GM18519 (cell line): ENCODE data around the gene ISCA2.
"Not testable (repeated sequence)": the region's sequence is repeated elsewhere in the genome, so short reads cannot be mapped to it uniquely, and the experiment has no call there.

Experiments used
- ATAC-seq: cut with Tn5 transposase; IDR thresholded peaks from one replicate; pipeline ENCODE4 v1.9.1; 2021; ENCODE audit warnings: mild to moderate bottlenecking, moderate library complexity; ENCODE audit not compliant: unreplicated experiment, low FRiP score

The ISCA2 gene

DNA sequence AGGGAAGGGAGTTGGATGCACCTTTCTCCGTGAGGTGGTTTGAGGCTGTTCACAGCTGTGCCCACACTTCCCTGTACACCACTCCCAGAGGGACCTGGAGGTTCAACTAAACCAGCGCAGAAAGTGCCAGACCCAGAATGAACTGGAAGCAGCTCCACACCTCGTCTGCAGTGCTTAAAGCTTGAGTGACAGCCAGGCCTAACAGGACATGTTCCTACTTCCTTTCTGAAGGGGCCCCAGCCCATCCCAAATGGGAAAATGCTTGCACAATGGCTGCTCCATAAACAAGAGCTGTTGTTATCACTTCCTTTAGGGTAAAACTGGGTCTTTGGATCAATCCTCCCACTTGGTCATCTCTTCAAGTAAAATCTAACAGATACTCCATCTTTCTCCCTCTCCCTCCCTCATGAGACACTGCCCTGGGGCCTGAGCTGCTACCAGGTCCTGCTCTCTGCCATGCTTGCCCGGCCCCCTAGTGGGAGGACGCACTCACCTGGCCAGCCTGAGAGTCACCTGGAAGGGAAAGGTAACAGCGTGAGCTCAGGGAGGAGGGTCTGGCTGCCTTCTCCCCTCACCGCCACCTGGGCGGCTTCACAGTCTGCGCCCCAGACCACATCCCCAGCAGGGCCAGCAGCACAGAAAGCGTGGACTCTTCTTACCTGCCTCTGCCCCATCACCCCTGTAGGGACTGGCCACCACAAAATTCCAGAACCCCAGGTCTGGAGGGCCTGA, 33.5 kb downstream of the ISCA2 start:
- no peak for ATAC-seq

- ATAC-seq = no peak
Measured at GRCh38 chr14:74527736-74528280, 34.2 kb downstream of the ISCA2 start.

GRCh38 chr14:74528406-74528805, 34.8 kb downstream of the ISCA2 start:
- no peak for ATAC-seq

DNA sequence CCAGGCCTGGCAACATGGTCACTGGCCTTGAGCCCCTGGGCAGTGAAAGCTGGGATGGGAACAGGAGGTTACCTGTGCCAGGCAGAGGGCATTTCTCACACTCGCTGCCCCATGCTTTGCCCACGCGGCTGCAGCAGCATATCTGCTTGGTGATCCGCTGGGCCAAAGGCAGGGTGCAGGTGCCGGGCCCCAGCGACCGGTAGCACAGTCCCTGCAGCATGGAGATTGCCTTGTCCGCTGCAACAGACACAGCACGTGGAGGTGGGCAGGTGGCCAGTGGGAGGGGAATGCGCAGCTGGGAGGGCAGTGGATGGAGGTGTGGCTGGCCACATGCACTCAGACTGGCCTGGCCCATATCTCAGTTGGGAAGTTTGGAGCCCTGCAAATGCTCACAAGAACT, 35.3 kb downstream of the ISCA2 start:
- no peak for ATAC-seq

DNA sequence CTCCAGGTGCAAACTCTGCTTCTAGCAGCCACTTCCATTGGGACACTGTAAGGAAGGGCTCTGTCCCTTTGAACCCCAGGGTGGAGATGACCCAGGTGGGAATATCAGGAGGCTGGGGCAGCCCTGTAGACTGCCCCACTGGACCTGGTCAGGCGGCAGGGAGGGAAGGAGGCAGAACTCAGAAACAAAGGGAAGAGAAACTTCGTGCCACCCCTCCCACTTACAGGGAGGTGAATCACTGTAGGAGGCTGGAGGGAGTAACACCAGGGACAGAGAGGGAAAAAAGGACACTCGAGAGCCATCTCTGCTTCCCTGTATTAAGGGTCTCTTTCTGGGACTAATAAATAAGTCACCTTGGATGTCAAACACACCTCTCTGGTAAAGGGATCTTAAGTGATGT, 37.4 kb downstream of the ISCA2 start:
- no peak for ATAC-seq

- no peak for ATAC-seq
Measured at GRCh38 chr14:74531467-74531866, 37.9 kb downstream of the ISCA2 start.

DNA sequence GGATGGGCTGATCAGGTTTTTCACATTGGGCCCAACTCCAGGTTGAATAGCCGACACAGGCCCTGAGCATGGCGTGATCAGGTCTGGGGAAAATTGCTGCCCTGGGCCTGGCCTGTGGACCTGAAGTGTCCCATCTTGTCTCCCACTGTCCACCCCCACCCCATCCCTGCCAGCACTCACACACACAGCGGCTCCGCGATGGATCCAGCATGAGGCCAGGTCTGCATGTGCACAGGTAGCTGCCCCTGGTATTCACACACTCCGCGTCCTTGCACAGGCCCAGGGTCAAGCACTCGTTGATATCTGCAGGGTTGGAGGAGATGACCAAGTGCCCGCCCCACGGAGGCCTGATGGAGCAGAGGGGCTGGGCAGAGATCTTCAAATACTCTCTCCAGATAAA, 38.7 kb downstream of the ISCA2 start:
- ATAC-seq = no peak

GRCh38 chr14:74533576-74533975, 40.0 kb downstream of the ISCA2 start:
- no peak for ATAC-seq

- no peak for ATAC-seq
Measured at GRCh38 chr14:74535756-74536325, 42.3 kb downstream of the ISCA2 start.

GRCh38 chr14:74536336-74536735, 42.8 kb downstream of the ISCA2 start:
- not testable (repeated sequence) for ATAC-seq

DNA sequence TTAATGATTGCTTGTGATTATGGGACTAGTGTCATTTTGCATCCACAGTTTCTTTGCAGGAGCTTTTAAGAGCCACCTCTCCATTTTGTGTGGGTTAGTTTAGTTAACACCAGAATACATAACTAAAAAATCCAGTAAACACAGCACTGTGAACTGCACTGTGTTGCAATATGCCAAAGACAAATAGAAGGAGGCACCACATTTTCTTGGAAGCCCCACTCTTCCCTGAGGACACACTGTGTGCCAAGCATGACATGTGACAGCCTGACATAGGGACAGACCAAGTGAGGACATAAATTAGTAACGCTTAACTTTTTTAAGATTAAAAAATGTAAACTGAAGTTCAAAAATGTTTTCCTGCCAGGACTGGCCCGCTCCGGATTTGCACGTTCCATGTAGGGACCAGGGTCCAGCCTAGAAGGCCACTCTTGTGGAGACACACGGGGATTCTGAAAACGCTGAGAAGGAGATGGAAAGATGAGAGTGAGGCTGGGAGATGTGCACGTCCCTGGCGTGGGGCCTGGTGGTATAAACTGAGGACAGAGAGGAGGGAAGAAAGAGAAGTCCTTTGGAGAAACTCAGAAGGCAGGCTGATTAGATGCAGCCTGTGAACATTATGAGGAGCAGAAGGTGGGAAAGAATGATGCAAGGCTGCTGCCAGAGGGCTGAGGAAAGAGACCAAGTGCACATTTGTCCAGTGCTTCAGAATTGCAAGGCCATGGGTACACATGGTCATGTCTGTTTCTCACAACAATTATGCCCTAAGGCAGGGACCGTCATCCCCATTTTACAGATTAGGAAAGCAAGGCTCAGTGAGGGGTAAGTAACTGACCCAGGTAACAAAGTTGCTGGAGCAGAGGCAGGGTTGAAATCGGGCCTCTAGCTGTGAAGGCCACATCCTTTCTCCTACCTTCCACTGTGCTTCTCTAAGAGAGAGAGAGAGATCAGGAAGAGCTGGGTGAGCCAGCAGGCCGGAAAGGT, 45.1 kb downstream of the ISCA2 start:
- no peak for ATAC-seq

DNA sequence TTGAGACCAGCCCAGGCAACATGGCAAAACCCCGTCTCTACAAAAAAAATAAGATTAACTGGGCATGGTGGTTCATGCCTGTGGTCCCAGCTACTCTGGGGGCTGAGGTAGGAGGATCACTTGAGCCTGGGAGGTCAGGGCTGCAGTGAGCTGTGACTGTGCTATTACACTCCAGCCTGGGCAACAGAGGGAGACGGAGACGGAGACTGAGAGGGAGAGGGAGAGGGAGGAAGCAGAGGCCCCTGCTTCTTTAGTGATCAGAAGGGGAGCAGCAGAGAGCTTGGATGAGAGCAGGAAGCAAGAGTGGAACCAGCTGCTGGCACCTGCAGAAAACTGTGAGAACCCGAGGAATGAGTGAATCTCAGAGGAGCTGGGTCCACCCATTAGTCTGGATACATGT, 45.9 kb downstream of the ISCA2 start:
- ATAC-seq = no peak

DNA sequence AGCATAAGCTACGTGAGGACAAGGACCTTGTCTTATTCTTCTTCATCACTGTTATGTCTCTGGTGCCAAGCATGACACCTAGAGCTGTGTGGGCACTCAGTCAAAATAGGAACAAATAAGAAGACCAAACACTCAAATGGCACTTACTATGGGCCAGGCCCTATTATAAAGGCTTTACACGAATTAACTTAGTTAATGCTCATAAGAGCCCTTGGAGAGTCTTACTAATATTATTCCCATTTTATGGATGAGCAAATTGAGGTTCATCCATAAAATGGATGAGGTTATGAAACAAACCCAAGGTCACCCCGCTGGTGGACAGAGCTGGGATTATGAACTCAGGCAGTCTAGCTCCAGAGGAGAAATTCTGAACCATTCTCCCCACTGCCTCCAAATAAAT, 47.7 kb downstream of the ISCA2 start:
- no peak for ATAC-seq

DNA sequence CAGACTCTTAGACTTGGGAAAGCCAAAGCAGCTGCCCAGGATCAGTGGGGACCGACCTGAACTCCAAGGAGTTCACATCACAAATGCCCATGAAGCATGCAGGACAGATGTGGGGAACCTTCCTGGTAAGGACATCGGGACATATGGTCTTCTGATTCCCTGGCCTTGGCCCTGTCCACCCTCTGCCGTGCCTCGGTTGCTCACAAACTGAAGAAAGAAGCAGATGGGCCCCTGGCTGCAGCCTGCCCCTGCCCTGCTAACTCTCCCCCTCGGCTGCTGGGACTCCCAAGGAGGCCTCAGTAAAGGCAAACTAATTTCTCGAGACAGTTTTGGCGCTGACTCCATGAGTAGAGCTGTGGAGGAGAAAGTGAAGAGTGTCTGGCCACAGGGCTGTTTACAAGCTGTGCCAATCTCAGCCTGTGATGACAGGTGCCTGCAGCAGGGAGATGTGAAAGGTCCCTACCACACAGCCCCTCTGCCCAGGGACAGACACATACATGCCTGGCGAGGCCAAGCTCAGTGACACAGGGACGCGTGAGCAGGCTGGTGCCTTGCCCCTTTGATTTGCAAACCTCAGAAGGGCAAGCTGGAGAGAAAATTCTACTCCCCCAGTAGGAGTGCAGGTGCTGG, 48.6 kb downstream of the ISCA2 start:
- no peak for ATAC-seq

- ATAC-seq = no peak
Measured at GRCh38 chr14:74543771-74544438, 50.3 kb downstream of the ISCA2 start.

DNA sequence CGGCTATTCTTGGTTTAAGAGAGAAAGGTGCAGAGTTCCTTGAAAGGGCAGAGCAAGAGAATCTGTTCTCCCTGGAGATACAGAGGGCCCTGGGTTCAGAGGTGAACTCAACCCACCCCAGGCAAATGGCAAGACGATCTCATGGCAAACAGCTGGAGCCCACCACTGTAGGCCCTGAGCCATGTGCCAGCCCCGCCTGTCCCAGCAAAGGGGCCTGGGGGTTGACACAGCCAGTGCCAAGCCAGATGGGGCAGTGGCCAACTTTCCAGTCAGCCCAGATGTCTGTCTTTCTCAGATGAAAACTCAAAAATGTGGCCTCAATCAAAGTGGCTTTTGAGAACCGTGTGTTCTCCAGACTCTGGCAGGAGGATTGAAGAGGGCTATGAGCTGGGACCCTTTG, 51.8 kb downstream of the ISCA2 start:
- ATAC-seq = no peak

DNA sequence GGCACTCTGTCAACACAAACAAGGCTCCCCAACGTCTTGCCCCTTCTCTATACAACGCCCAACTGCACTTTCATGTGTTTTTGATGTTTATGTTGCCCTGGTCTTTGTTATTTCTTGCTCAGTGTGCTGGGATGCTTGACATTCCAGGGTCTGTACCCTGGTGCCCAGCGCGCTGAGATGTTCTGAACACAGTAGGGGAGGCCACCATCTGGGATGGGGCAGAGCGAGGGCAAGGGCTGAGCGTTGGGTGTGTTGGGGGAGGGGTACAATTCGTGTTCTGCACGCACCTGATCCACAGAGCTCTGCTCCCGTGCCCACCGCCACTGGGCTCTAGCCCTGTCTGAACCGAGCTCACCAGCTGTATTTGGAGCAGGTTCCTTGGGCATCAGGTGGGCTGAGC, 52.9 kb downstream of the ISCA2 start:
- ATAC-seq = no peak
